B cell (primary cell): ENCODE data around the gene SRRM2. TPM values are rescaled to one million over a fixed set of nuclear protein-coding genes. Genes with fewer than 3 reads are reported as not detected.

Experiments used
- ATAC-seq: fragments of 200-7000 bp; cut with Tn5 transposase; one replicate; pipeline ENCODE4 v1.10.0; 2021; ENCODE audit warnings: low read depth, mild to moderate bottlenecking, moderate number of reproducible peaks, moderate library complexity
- CTCF ChIA-PET: fragments of 350-600 bp; sonication (Branson Sonifier 250); formaldehyde crosslinking; loops from one replicate; lab custom pipeline; 2021; ENCODE audit warnings: antibody characterized with exemption, inconsistent platforms; lab: Charles Lee
- POLR2A ChIA-PET: fragments of 350-600 bp; sonication (Branson Sonifier 250); formaldehyde crosslinking; loops from one replicate; lab custom pipeline; 2021; ENCODE audit warnings: antibody characterized with exemption; lab: Charles Lee
- DNase-seq: peaks from one replicate; pipeline ENCODE4 v3.0.0; 2013
- H2AFZ ChIP-seq: 2 replicates; pipeline ENCODE4 v1.6.1; 2012; ENCODE audit warnings: mild to moderate bottlenecking, low read depth, low read length; ENCODE audit not compliant: insufficient read depth, poor library complexity, severe bottlenecking
- H3K27ac ChIP-seq, 2 donors: 1 replicate in 1 of 2; 2 replicates in 1 of 2; pipeline ENCODE4 v1.5.1; 2012 to 2013; ENCODE audit warnings: low read length in 2 of 2, mild to moderate bottlenecking in 2 of 2, moderate library complexity in 1 of 2
- H3K27me3 ChIP-seq, 4 experiments: fragments of 200-600 bp in 1 of 4; sonication (generic) in 1 of 4; replicated peaks in 1 of 4; 1 replicate in 2 of 4; 2 replicates in 2 of 4; pipeline versions ENCODE4 v1.6.1 to v1.7.0; 2013 to 2016; ENCODE audit warnings: low read length in 3 of 4, mild to moderate bottlenecking in 2 of 4, mixed read lengths in 1 of 4, moderate library complexity in 1 of 4; ENCODE audit not compliant: insufficient read depth in 4 of 4, control insufficient read depth in 3 of 4; ENCODE audit errors: control extremely low read depth in 1 of 4
- H3K36me3 ChIP-seq, 2 experiments: replicated peaks in 1 of 2; 1 replicate in 1 of 2; 2 replicates in 1 of 2; pipeline versions ENCODE4 v1.6.1 to v1.7.1; 2013; ENCODE audit warnings: low read length in 1 of 2; ENCODE audit not compliant: insufficient read depth in 2 of 2, control insufficient read depth in 1 of 2; ENCODE audit errors: control extremely low read depth in 1 of 2, extremely low read depth in 1 of 2
- H3K4me1 ChIP-seq, 2 donors: fragments of 200-600 bp in 1 of 2; sonication (generic) in 1 of 2; 1 replicate in 1 of 2; 2 replicates in 1 of 2; pipeline versions ENCODE4 v1.5.1 to v1.6.1; 2013 to 2017; ENCODE audit warnings: low read length in 2 of 2; ENCODE audit not compliant: control insufficient read depth in 2 of 2, insufficient read depth in 2 of 2
- H3K4me2 ChIP-seq: replicated peaks from 2 replicates; pipeline ENCODE3; 2012; ENCODE audit warnings: mild to moderate bottlenecking, low read depth, low read length; ENCODE audit not compliant: poor library complexity, severe bottlenecking
- H3K4me3 ChIP-seq, 5 experiments: fragments of 200-600 bp in 1 of 5; sonication (generic) in 1 of 5; 1 replicate in 3 of 5; 2 replicates in 2 of 5; pipeline versions ENCODE4 v1.5.1 to v1.7.0; 2011 to 2016; ENCODE audit warnings: low read length in 4 of 5, mild to moderate bottlenecking in 4 of 5, low read depth in 2 of 5, control low read depth in 1 of 5, moderate library complexity in 1 of 5; ENCODE audit not compliant: insufficient read depth in 1 of 5; ENCODE audit errors: control extremely low read depth in 1 of 5, extremely low read depth in 1 of 5
- H3K79me2 ChIP-seq: fragments of 200-600 bp; sonication (generic); one replicate; pipeline ENCODE4 v1.6.0; 2016; ENCODE audit warnings: low read length; ENCODE audit not compliant: control insufficient read depth, insufficient read depth
- H3K9ac ChIP-seq: fragments of 200-600 bp; sonication (generic); 2 replicates; pipeline ENCODE4 v1.6.1; 2017; ENCODE audit warnings: mild to moderate bottlenecking, low read length, moderate library complexity
- H3K9me3 ChIP-seq, 3 donors: one replicate each; pipeline versions ENCODE4 v1.6.1 to v1.7.1; 2013; ENCODE audit warnings: low read length in 2 of 3; ENCODE audit not compliant: control insufficient read depth in 2 of 3, insufficient read depth in 1 of 3; ENCODE audit errors: control extremely low read depth in 1 of 3
- H4K20me1 ChIP-seq: 2 replicates; pipeline ENCODE4 v1.6.0; 2012; ENCODE audit warnings: mild to moderate bottlenecking, low read length; ENCODE audit not compliant: insufficient read depth, control insufficient read depth, poor library complexity, severe bottlenecking
- H3K27ac Mint-ChIP-seq: one replicate; pipeline ENCODE4 v1.8.0; 2021; ENCODE audit warnings: mixed read lengths
- H3K27me3 Mint-ChIP-seq: one replicate; pipeline ENCODE4 v1.8.0; 2021; ENCODE audit warnings: mixed read lengths
- H3K4me1 Mint-ChIP-seq: one replicate; pipeline ENCODE4 v1.8.0; 2021; ENCODE audit warnings: mixed read lengths
- H3K4me3 Mint-ChIP-seq: one replicate; pipeline ENCODE4 v1.8.0; 2021; ENCODE audit warnings: mixed read lengths
- H3K9me3 Mint-ChIP-seq: one replicate; pipeline ENCODE4 v1.8.0; 2022; ENCODE audit warnings: mixed read lengths; ENCODE audit not compliant: insufficient read depth
- EZH2 ChIP-seq: IDR thresholded peaks from 2 replicates; pipeline ENCODE4 v1.6.1; 2012; ENCODE audit warnings: borderline replicate concordance, low read depth, mild to moderate bottlenecking, moderate library complexity, low read length; ENCODE audit not compliant: insufficient read depth, poor library complexity, severe bottlenecking
- WGBS: methylation state at CpG from one replicate; pipeline ENCODE4 v1.1.5; 2013; ENCODE audit warnings: missing lambda C conversion rate; ENCODE audit not compliant: insufficient coverage; 5-methylcytosine and 5-hydroxymethylcytosine counted together
- intact Hi-C: fragments of 100-400 bp; cut with micrococcal nuclease; formaldehyde crosslinking; loops from one replicate; pipeline ENCODE4 v1.10.0; 2022
- polyA plus RNA-seq: library from polyadenylated mRNA; depleted of rRNA; stranded (reverse); fragments of >200 nt; gene quantifications from 2 replicates; pipeline ENCODE4 v1.2.3, GENCODE V29; 2012
- total RNA-seq, 2 donors: library from RNA; stranded (reverse); fragments of 120-200 nt in 1 of 2; gene quantifications; 1 replicate in 1 of 2; 2 replicates in 1 of 2; pipeline versions ENCODE4 v1.2.3 to v1.2.4, GENCODE V29; 2013 to 2022
- TF ChIP-seq, protein P1 (sequence below): fragments of 200-600 bp; IDR thresholded peaks from one replicate; pipeline ENCODE4 v1.8.0; 2022; ENCODE audit warnings: antibody characterized with exemption, mild to moderate bottlenecking

SRRM2 gene
- total and polyA plus RNA-seq, 2 donors (not counting 1 experiment from before 2014, with no cell fraction given): 1,485 to 1,879 TPM

DNA sequence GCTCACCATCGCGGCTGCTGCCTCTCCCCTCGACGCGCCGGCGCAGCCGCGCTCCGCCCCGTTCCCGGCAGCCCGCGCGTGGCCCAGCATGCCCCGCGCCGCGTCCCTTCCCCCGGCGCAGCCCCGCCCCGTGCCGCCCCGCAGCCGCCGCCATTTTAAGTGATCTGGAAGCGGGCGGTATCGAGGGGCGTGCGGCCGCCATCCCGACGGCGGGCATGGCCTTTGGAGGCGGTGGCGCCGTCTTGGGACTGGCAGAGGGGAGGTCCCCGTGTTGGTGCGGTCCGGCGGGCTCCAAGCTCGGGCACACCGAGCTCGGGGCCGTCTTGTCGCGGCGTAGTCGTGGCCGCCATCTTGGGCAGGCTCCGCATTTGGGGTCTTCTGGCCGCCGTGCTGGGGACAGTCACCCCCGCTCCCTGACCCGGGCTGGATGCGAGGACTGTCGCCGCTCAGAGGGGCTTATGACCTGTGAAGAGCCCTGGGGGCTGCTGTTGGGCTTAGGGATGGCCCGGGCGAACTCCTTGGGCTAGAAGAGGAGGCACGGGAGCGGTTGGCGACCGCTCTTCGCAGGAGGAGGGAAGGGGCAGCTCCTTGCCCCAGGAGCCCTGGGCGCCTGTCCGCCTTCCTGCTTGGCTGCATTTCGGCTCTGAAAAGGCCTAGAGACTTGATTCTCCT lies 24.9 kb downstream of the SRRM2 start, which contains the start of gene ELOB:
Gene ELOB, minus strand, starts transcription at position 50 of the 672 bp plus-strand sequence. Its CDS starts 41 bp downstream, at position 9.
- Mint-ChIP-seq H3K4me3 (peak within 1 kb of the TSS; percentile 96), H3K4me1 (peaks cover 27% of the 10 kb centered on the region), H3K27me3 (no peaks in the 10 kb centered on the region), H3K27ac (peak within 1 kb of the TSS; percentile 98), H3K9me3 (no peaks in the 10 kb centered on the region)
- H2AFZ ChIP-seq: peak within 1 kb of the TSS; percentile 98
- peak within 1 kb of the TSS; percentile 95 for H3K4me2 ChIP-seq
- CTCF ChIA-PET: no interaction called here
- H3K9ac ChIP-seq: peak within 1 kb of the TSS; percentile 100
- no peaks in the 10 kb centered on the region for H3K9me3 ChIP-seq
- peak within 1 kb of the TSS; percentile 53 to 97 (median 93) for H3K4me3 ChIP-seq
- peaks cover 0 to 18% of the 10 kb centered on the region in 2 experiments for H3K36me3 ChIP-seq
- DNase-seq: peak; percentile 92
- POLR2A ChIA-PET: interaction anchor here (0.9 to 3.9 kb wide), 5 partner anchors 25 to 106 kb away, joined by 3 to 31 read pairs (median 8); partner anchors contain the start of genes FLYWCH2, KCTD5 and SRRM2
- no peak for TF ChIP-seq EZH2
- TF ChIP-seq, protein P1, sequence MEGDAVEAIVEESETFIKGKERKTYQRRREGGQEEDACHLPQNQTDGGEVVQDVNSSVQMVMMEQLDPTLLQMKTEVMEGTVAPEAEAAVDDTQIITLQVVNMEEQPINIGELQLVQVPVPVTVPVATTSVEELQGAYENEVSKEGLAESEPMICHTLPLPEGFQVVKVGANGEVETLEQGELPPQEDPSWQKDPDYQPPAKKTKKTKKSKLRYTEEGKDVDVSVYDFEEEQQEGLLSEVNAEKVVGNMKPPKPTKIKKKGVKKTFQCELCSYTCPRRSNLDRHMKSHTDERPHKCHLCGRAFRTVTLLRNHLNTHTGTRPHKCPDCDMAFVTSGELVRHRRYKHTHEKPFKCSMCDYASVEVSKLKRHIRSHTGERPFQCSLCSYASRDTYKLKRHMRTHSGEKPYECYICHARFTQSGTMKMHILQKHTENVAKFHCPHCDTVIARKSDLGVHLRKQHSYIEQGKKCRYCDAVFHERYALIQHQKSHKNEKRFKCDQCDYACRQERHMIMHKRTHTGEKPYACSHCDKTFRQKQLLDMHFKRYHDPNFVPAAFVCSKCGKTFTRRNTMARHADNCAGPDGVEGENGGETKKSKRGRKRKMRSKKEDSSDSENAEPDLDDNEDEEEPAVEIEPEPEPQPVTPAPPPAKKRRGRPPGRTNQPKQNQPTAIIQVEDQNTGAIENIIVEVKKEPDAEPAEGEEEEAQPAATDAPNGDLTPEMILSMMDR: no peak
- H4K20me1 ChIP-seq: peaks cover 19% of the 10 kb centered on the region
- H3K27ac ChIP-seq: peak within 1 kb of the TSS; percentile 98 to 99
- no peaks in the 10 kb centered on the region for H3K27me3 ChIP-seq
- H3K4me1 ChIP-seq: peaks cover 17 to 29% of the 10 kb centered on the region in 2 donors
- H3K79me2 ChIP-seq: peaks cover 39% of the 10 kb centered on the region
- intact Hi-C loops: loop anchor here (1.0 to 10.0 kb wide), 6 partner anchors 25 to 785 kb away; partner anchors contain the start of genes KCTD5, PKMYT1, PRSS27 and SRRM2
- WGBS: under 1% methylated on average over 70 of the region's 70 CpGs
- ATAC-seq: peak; percentile 95
